ENCODE measurements around the gene PLCH1. TPM values are rescaled to one million over a fixed set of nuclear protein-coding genes. Genes with fewer than 3 reads are reported as not detected.

The PLCH1 gene
- polyA plus RNA-seq, 1 donor (not counting 4 experiments of a cell fraction or from before 2014, with no cell fraction given) = 0.05 TPM

GRCh38 chr3:155594526-155595187 lies 150.2 kb downstream of the PLCH1 start:
- no peaks in the 10 kb centered on the region for H4K20me1 ChIP-seq (ENCODE audit: control insufficient read depth, extremely low read depth, insufficient read depth, low read length)
- FAIRE-seq (no peak), DNase-seq (ENCODE audit: low read depth, low spot score) (no peak)
- no peaks in the 10 kb centered on the region for H3K79me2 ChIP-seq (ENCODE audit: control insufficient read depth, insufficient read depth, low read length)
- dilution Hi-C loops (cut with MboI; ENCODE audit: extremely low pct_ligation_motif_present, low sequenced_read_pairs) = no loop called here
- no peak overlapping the region for H3K4me2 ChIP-seq (ENCODE audit: control insufficient read depth, extremely low read depth, insufficient read depth, low read depth, low read length)
- no peak overlapping the region for H3K4me3 ChIP-seq (ENCODE audit: control insufficient read depth in 2 of 3, extremely low read depth in 1 of 3, insufficient read depth in 2 of 3, low read depth in 1 of 3, low read length in 3 of 3)
- H3K9me1 ChIP-seq (ENCODE audit: control insufficient read depth, extremely low read depth, insufficient read depth, low read length) = no peaks in the 10 kb centered on the region
- H3K9ac ChIP-seq (ENCODE audit: control insufficient read depth, extremely low read depth, insufficient read depth, low read length) = no peak overlapping the region
- no peaks in the 10 kb centered on the region for H3K4me1 ChIP-seq (ENCODE audit: control insufficient read depth, extremely low read depth, insufficient read depth, low read length)
- H3K27me3 ChIP-seq (ENCODE audit: control insufficient read depth, extremely low read depth, insufficient read depth, low read length) = no peaks in the 10 kb centered on the region
- no peak overlapping the region for H2AFZ ChIP-seq (ENCODE audit: control insufficient read depth, low read length)
- TF ChIP-seq CTCF (optimal IDR thresholded peaks at IDR 0.05 in 1 of 3, IDR thresholded peaks at IDR 0.05 in 1 of 3, conservative IDR thresholded peaks at IDR 0.05 in 1 of 3; ENCODE audit: extremely low read depth in 1 of 3, insufficient read depth in 2 of 3, low read length in 3 of 3) = no peak
- TF ChIP-seq EZH2 (IDR thresholded peaks at IDR 0.05; ENCODE audit: low read length) = no peak
- H3K36me3 ChIP-seq (ENCODE audit: control insufficient read depth in 2 of 2, extremely low read depth in 1 of 2, insufficient read depth in 2 of 2, low read length in 2 of 2) = no peaks in the 10 kb centered on the region
- H3K27ac ChIP-seq (ENCODE audit: control insufficient read depth, insufficient read depth, low read length) = no peak overlapping the region
- no peaks in the 10 kb centered on the region for H3K9me3 ChIP-seq (ENCODE audit: control insufficient read depth, low read depth, low read length)

GRCh38 chr3:155587581-155587980 lies 157.3 kb downstream of the PLCH1 start:
- TF ChIP-seq EZH2 (IDR thresholded peaks at IDR 0.05; ENCODE audit: low read length) (no peak), CTCF (optimal IDR thresholded peaks at IDR 0.05 in 1 of 3, IDR thresholded peaks at IDR 0.05 in 1 of 3, conservative IDR thresholded peaks at IDR 0.05 in 1 of 3; ENCODE audit: extremely low read depth in 1 of 3, insufficient read depth in 2 of 3, low read length in 3 of 3) (no peak)
- H3K4me2 ChIP-seq (ENCODE audit: control insufficient read depth, extremely low read depth, insufficient read depth, low read depth, low read length) = no peak overlapping the region
- no peak overlapping the region for H2AFZ ChIP-seq (ENCODE audit: control insufficient read depth, low read length)
- no peaks in the 10 kb centered on the region for H3K27me3 ChIP-seq (ENCODE audit: control insufficient read depth, extremely low read depth, insufficient read depth, low read length)
- no peaks in the 10 kb centered on the region for H3K9me1 ChIP-seq (ENCODE audit: control insufficient read depth, extremely low read depth, insufficient read depth, low read length)
- no peak overlapping the region for H3K4me3 ChIP-seq (ENCODE audit: control insufficient read depth in 2 of 3, extremely low read depth in 1 of 3, insufficient read depth in 2 of 3, low read depth in 1 of 3, low read length in 3 of 3)
- H3K36me3 ChIP-seq (ENCODE audit: control insufficient read depth in 2 of 2, extremely low read depth in 1 of 2, insufficient read depth in 2 of 2, low read length in 2 of 2) = no peaks in the 10 kb centered on the region
- FAIRE-seq (no peak), DNase-seq (ENCODE audit: low read depth, low spot score) (no peak)
- H4K20me1 ChIP-seq (ENCODE audit: control insufficient read depth, extremely low read depth, insufficient read depth, low read length) = no peaks in the 10 kb centered on the region
- H3K9ac ChIP-seq (ENCODE audit: control insufficient read depth, extremely low read depth, insufficient read depth, low read length) = no peak overlapping the region
- dilution Hi-C loops (cut with MboI; ENCODE audit: extremely low pct_ligation_motif_present, low sequenced_read_pairs) = no loop called here
- H3K4me1 ChIP-seq (ENCODE audit: control insufficient read depth, extremely low read depth, insufficient read depth, low read length) = no peaks in the 10 kb centered on the region
- H3K27ac ChIP-seq (ENCODE audit: control insufficient read depth, insufficient read depth, low read length) = no peak overlapping the region
- H3K79me2 ChIP-seq (ENCODE audit: control insufficient read depth, insufficient read depth, low read length) = no peaks in the 10 kb centered on the region
- no peaks in the 10 kb centered on the region for H3K9me3 ChIP-seq (ENCODE audit: control insufficient read depth, low read depth, low read length)
